Renal pelvis (tissue), 4 donors: Measurements from ENCODE around the gene DNER. TPM values are rescaled to one million over a fixed set of nuclear protein-coding genes. Genes with fewer than 3 reads are reported as not detected.
A peak's percentile ranks its signal among the peaks of the same experiment; 100 is the strongest.
"Not testable (repeated sequence)": the region's sequence is repeated elsewhere in the genome, so short reads cannot be mapped to it uniquely, and the experiment has no call there.

Experiments used
- DNase-seq: peaks from one replicate; pipeline ENCODE4 v3.0.0-alpha.2; 2013
- polyA plus RNA-seq, 3 donors: library from polyadenylated mRNA; unstranded; fragments of 120-200 nt; gene quantifications; one replicate each; pipeline ENCODE4 v1.2.1, GENCODE V29; 2013; ENCODE audit not compliant: insufficient read length in 3 of 3

The DNER gene
- polyA plus RNA-seq, 3 donors: 56.5 to 61.6 (median 58.5) TPM

DNA sequence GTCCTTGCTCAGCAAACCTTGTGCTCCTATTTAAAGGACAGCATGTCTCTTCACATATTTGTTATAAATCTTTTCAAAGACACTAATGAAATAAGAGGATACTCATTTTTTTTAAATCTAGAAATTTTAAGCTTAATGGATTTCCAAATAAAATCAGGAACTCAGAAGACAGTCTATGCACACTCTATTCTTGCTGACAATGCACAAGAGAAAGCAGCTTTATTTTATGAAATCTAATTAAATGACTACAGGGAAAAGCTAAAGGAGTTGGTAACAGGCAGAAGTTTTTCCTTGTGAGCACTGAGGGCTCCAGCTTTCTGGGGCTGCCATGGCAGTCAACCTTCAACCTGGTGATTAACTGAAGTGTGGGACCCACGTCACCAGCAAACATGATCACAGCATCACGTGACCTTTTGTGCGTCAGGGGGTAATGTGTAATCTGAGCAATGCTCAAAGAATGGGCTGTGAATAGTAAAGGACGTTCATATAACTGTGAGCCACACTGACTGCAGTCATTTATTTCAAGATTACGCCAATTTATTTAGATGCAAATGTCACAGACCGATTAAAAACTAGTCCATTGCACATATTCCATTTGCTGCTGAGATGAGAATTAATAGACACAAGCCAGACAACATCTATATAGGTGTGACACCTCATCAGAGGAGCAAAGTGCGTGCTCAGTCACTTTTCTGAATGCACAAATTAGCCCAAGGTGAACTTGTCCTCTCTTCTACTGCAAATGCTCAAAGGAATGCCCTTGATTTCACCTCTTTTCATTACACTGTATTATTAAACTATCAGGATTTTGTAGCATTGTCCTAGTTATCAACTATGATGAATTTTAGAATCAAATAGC lies 11.6 kb upstream of the DNER start:
- DNase-seq: peak; percentile 26

DNA sequence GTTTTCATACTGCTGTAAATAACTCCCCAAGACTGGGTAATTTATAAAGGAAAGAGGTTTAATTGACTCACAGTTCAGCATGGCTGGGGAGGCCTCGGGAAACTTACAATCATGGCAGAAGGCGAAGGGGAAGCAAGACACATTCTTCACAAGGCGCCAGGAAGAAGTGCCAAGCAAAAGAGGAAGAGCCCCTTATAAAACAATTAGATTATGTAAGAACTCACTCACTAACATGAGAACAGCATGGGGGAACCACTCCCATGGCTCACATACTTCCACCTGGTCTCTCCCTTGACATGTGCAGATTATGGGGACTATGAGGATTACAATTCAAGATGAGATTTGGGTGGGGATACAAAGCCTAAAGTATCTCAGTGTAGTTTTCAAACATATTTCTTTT lies 8.8 kb upstream of the DNER start:
- not testable (repeated sequence) for DNase-seq

DNA sequence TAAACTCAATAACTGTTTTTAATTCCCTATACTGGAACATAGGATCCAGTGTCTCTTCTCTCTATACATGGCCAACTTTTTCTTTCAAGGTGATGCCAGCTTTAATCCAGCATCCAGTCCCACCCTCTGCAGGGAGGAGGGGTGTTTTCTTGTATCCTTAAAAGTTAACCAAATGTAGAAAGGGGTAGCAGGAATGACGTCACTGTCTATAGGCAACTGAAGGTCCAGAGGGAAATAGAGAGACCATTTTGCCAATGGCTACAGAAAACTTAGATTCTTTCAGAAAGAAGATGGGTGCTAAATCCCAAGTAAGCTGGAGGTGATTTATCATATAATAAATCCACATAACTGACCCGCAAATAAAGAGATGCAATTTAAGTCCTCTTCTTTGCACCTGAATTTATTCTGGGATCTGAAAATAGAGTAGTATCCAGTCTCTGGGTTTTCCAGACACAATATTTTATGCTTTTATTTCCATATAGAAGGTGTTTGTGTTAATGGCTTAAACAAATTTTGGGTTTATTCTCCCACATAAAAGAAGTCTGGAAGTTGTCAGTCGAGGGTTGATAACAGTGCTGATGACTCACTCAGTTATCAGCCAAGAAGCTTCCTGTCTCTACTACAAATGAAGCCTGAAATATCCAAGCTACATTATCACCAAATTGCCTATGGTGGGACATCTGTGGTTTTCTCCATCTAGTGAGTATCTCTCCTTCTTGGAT lies 5.7 kb upstream of the DNER start:
- no peak for DNase-seq

DNA sequence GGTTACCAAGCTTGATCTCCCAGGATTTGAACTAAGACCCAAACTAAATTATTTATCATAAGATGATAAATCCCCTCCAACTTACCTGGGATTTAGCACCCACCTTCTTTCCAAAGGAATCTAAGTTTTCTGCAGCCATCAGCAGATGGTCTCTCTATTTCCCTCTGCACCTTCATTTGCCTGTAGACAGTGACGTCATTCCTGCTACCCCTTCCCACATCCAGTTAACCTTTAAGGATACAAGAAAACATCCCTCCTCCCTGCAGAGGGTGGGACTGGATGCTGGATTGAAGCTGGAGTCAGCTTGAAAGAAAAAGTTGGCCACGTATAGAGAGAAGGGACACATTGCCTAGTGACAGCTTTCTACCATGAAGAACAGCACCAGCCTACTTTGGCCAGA lies 3.7 kb upstream of the DNER start:
- DNase-seq: no peak

DNA sequence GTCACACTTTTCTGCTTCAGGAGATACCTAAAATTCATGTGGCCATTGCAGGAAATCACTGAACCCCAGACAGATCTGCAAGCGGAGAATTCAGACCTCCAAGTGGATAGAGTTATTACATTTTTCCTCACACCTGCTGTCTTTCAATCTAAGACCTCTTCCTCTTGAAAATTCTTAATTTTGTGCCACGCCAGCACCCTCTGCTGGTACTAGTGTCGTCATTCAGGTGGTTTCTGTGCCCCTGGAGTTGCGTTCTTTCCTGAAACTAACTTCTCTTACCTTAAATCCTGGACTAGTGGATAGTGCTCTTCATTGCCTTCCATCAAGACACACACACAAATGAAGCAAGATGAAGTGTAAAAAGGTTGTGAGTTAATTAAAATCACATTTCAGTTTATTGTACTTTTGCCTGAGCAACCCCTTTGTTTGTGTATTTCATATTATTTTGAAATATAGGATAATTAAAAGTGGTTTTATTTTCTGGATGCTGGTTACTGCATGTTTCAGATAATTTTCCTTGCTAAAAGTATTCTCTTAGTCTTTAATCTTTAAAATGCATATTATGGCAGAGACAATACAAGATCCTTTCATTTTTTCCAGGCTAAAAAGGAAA lies 1.6 kb upstream of the DNER start:
- DNase-seq: peak; percentile 50

DNA sequence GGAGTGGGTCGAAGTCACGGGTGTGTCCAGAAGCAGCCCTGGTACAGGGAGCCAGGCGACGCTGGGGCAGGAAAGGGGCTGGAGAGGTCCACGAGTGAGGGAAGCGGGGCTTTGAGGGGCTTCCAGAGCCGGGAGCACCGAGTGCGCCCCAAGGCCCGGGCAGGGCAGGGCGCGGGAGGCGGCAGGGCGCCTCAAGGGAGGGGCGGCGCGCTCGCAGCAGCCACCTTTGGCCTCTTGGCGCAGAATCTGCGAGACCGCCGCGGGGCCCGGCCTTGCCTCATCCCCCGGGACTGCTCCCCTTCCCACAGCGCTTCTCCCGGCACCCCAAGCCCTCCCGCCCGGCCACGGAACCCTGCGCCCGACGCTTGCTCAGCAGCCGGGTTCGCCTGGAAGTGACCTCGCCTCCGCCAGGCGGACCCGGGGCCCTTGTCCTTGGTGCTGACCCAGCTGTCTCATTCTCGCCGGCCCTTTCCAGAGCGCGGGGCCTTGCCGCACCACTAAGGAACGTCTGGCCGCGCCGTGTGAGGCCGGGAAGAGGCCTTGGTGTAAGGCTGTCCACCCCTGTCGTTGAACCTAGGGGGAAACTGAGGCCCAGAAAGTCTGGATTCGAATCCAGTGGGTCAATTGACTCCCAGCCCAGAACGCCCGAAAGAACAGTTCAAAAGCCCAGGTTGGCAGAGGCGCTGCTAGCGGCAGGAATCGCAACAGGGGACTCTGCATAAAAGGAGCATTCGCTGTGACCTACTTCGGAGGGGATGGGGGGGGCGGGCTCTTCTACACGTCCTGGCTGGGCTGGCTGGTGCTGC lies 584 bp upstream of the DNER start:
- DNase-seq: peak; percentile 66

DNA sequence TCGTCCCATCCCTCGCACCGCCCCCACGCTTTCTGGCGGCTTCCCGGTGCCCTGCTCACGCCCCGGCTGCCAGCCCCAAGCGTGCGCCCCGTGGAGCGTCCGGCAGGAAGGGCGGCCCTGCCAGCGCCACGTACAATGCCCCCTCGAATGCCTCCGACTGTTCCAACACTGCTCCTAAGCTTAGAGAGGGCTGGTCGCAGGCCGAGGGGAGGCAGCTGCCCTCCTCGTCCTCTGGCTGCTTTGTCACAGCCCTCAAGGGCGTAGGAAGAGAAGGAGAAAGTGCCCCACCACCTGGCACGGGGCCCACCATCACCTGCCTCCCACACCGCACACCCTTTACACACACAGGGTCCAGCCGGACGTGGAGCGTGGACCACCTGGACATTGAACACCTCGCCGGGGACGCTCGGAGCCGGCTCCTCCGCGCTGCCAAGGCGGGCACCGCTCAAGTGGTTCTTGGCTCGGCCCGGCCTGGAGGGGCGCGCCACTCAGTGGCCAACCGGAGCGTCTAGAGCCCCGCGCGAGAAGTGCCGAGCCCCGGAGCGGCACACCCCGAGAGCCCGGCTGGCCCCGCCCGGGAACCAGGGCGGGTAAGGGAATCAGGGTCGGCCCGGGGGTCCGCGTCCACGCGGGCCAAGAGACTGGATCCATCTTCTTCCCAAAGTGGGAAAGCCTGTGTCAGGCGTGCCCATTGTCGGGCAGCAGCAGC lies 830 bp downstream of the DNER start:
- peak; percentile 47 for DNase-seq

DNA sequence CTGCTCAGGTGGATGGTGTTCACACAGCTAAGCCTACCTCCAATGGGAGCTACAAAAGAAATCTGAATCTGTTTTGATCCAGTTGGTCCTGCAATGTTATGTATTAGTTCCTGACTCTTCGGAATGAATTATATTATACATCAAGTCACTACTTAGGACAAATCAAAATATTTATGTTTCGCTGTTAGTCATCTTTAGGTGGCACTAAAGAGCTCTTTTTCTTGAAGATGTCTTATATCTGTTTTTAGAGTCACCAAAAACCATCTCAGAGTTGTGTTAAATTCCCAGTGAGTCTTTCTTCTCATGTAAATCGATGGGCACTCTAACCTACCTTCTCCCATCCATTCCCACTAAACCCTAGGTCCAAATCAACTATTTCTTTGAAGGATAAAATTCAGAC lies 2.2 kb downstream of the DNER start:
- DNase-seq: no peak

DNA sequence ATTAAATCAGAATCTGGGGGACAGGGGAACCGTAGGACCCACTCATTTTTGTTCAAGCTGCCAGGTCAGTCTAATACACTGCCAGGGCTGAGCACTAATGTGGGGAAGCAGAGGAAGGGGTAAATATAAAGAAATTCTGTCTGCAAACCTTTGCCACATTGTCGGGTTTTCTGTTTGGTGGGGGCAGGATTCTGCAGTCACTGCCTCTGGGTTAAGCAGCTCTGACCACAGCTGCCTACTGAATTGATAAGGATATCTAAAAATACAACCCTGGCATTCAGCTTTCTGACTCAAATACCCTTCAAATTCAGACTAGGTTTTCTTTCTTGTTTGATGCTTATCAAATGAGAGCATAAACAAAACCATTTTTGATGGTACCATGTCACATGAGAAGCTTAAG lies 6.0 kb downstream of the DNER start:
- no peak for DNase-seq

DNA sequence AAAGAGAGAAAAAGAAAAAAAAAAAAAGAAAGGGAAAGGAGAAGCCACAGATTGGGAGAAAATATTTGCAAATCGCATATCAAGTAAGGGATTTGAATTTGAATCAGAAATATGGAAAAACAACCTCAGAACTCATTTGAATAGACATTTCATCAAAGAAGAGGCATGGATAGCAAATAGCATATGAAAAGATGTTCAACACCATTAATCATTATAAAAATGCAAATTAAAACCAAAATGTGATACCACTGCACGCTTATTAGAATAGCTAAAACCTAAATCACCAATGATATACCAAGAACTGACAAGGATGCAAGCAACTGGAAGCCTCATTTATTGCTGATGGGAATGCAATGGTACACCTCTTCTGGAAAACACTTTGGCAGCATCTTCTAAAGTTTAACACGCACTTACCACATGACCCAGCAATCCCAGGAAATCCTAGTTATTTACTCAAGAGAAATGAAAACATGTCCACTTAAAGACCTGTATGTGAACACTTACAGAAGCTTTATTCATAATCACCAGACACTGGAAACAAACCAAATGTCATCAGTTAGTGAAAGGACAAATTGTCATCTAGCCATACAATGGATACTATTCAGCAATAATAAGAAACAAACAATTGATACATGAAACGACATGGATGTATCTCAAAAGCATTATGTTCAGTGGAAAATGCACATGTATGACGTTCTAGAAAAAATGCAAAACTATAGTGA lies 10.3 kb downstream of the DNER start:
- DNase-seq: no peak

DNA sequence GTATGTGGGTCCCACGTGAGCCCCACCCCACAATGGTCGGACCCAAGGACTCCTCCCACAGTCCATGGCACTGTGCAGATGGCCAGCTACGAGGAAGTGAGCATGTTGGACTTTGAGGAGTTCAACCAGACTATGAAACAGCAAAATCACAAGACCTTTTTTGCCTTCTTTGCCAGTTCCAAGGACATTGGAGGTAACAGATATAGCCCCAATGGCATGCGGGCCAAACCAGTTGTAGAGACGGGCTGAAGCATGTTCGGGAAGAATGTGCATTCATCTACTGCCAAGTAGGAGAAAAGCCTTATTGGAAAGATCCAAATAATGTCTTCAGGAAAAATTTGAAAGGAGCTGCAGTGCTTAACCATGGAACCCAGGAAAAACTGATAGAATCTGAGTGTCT lies 12.6 kb downstream of the DNER start:
- DNase-seq: no peak

DNA sequence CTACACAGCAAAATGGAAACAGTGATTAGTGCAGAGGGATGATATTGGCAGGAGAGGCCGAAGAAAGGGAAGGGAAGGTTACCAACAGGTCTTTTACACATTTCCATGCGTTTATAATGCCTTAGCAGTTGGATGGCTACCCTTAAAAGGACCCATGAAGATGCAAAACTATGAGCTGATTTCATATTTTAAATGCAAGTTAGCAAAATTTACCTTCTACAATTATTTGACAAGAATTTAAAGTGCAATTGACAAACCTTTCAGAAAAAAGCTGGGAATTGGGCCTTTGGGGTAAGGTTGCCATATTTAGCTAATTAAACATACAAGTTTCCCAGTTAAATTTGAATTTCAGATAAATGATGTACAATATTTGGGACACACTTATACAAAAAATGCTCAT lies 13.3 kb downstream of the DNER start:
- no peak for DNase-seq

DNA sequence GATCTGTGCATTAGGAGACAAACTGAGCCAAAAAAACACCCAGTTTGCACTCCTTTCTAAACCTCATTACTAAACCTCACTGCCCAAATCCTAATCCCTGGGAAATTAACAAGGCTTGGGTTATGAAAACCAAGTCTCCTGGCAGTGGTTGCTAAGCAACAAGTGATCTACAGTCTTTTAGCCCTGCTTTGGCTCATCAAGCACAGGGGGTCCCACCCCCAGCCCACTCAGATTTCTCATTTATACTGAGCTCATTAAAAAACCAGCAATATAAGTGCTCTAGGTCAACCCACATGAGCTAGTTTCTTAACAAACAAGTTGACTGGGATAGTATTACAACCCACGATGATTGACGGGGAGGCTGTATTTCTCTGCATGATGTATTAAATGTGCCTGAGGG lies 18.4 kb downstream of the DNER start:
- peak; percentile 82 for DNase-seq

DNA sequence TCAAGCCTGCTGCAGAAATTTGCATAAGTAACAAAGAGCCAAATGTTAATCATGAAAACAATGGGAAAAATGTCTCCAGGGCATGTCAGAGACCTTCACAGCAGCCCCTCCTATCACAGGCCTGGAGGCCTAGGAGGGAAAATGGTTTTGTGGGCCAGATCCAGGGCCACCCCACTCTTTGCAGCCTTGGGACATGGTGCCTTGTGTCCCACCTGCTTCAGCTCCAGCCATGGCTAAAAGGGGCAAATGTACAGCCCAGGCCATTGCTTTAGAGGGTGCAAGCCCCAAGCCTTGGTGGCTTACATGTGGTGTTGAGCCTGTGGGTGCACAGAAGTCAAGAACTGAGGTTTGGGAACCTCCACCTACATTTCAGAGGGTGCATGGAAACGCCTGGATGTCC lies 20.5 kb downstream of the DNER start:
- not testable (repeated sequence) for DNase-seq

DNA sequence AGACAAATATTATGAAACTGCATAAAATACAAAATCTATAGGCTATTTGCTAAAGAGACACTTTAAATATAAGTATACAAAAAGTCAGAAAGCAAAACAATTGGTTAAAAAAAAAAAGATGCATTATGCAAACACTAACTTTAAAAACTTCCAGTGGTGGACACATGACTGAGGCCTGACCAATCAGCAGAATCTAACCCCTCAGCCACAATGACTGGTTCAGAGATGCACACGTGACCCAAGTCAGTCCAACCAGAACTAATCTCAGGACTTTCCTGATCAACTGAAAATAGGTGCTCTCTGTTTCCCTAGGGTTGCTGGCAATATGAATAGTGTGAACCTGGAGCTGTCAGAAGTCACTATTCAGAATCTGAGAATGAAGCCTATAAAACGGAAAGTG lies 22.7 kb downstream of the DNER start:
- DNase-seq: no peak

DNA sequence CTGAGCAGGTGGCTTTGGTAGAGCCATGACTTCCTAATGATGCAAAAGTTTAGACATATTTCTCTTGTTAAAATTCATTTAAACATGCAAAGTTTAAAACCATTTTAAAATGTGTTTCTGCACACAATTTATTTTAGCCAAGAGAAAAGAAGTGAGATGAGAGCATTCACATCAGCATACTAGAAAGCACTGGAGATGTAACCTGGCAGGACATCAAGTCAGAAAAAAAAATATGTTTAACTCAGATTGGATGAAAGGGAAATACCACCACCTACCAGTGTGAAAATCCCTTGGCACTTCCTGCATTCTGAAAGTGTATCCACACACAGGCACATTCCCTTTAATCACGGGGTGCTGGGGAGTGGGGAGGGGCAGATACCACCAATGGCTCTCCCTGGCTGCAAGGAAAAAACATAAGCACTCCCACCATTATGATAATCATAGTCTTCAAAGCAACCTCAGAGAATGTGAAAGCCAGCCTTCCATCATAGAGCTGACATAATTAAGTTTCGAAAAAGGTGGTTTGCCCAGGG lies 25.0 kb downstream of the DNER start:
- no peak for DNase-seq

DNA sequence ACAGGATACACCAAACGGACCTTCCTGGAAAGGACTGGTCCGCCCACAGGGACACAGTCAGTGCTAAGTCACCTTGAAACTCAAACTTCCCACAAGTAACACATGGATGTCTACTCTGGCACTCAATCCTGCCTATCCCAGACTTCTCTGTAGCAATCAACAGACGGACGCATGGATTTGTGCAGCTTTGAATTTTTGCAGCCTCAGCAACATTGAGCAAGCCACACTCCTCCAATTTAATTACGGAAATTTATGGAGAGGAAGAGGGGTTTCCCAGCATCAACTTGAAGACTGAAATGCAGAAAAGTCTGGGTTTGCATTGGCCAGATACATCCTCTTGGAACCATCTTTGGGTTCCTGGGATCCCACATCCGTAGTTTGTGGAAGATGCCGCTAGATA lies 26.2 kb downstream of the DNER start:
- no peak for DNase-seq

DNA sequence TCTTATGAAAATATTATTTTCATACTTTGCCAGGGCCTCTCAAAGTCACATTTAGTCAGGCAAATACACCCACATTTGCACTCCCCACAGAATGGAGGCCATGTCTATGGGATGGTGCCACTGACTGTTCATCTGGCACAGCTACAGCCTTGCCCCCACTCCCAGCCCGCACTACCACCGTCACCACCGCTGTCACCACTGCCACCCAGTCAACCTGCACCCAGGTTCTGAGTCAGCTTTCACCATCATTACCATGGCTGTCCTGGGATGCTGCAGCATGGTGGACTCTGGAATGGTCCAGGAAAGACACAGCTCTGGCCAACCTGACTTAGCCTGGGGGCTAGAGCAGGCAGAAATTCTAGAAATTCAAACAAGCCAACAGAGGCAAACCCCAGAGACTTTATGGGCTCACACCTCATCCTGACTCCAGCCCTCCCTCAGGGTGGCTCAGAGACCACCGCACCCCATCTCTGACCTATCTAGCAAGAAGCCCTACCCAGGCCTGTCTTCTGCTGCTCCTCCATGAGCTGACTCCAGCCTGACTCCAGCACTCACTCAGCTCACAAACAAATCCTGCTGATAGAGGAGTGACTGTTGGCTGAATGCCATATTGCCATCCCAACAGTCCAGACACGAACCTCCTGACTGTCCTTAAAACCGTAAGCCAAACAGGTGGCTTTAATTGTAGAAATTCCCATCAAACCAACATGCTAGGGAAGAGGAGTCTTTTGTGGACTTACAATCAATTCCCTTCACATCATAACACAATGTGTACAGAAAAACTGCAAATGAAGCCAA lies 28.0 kb downstream of the DNER start:
- no peak for DNase-seq

DNA sequence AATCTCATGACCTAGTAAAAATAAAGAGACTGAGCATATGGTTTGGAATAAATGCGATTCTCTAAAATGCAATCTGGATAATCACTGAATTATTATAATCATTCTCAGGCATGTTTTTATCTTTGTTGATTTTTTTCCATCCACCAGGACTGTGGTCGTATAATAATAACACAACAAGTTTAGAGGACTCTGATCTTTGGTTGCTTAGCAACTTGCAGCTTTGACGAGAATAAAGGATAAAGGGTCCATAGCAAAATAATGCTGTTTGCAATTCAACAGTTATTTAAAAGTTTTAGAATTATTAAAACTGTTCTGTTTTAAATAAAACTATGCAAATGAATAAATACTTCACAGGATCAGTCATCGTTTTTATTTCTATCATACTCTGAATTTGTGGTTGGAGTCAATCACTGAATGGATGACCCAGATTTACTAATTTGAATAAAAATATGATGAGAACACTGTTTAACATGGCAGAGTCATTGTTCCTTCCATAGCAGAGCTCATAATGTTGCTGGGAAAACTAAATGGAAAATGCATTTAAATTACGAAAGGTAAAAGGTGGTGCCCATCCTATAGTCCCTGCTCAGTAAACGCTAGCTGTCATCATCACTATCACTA lies 29.3 kb downstream of the DNER start:
- DNase-seq: no peak
